HL-60 (cell line): Measurements from ENCODE around the gene OR5A2.

Experiments used
- CTCF ChIP-seq: IDR thresholded peaks from one replicate; pipeline ENCODE4 v1.5.1; 2011; ENCODE audit warnings: low read length, control low read depth, inconsistent platforms; ENCODE audit not compliant: insufficient read depth
- POLR2AphosphoS5 ChIP-seq: IDR thresholded peaks from 2 replicates; pipeline ENCODE4 v1.6.1; 2012; ENCODE audit warnings: low read depth
- SPI1 ChIP-seq: IDR thresholded peaks from 2 replicates; pipeline ENCODE4 v1.6.1; 2012; ENCODE audit warnings: low read depth, mild to moderate bottlenecking, borderline replicate concordance

GRCh38 chr11:59437770-59438169 lies 11.6 kb upstream of the OR5A2 start:
- TF ChIP-seq CTCF, result no peak
- no peak for TF ChIP-seq SPI1
- TF ChIP-seq POLR2AphosphoS5, result no peak
